Activated CD4-positive, alpha-beta T cell treated with anti-CD3 and anti-CD28 coated beads for 4 hours (primary cell): ENCODE results near the gene FBXO39.
"Not testable (repeated sequence)": the region's sequence is repeated elsewhere in the genome, so short reads cannot be mapped to it uniquely, and the experiment has no call there.

ENCODE experiments used
- DNase-seq, 2 donors: peaks; one replicate each; pipeline ENCODE4 v3.0.0-alpha.2; 2020

The FBXO39 gene

DNA sequence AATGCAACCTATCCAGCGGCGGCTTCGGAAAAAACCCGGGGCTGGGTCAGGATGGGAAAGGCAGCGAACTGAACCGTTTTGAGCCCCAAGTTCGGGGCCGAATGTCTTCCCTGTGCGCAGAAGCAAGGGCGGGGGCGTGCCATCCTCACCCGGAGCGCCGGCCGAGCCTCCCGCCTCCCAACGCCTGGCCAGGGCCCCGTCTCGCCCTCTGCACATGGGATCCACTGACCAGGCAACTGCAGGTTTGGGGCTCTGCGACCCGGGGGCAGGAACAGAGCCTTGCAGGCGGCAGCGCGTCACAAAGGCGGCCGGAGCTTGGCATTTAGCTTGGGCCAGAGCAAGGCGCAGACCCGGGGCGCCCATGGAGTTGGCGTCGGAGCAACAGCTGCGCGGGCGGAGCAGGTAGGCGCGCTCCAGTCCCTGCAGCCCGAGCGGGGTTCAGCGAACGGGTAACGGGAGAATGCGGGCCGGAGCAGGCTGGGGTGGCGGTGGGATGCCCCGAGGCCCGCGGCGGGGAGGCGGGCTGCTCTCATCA, at the start of gene FBXO39:
TSS of gene FBXO39 (plus strand) at position 345 of the 535 bp plus-strand sequence. CDS start 3,654 bp downstream, outside the sequence.
- no peak for DNase-seq

DNA sequence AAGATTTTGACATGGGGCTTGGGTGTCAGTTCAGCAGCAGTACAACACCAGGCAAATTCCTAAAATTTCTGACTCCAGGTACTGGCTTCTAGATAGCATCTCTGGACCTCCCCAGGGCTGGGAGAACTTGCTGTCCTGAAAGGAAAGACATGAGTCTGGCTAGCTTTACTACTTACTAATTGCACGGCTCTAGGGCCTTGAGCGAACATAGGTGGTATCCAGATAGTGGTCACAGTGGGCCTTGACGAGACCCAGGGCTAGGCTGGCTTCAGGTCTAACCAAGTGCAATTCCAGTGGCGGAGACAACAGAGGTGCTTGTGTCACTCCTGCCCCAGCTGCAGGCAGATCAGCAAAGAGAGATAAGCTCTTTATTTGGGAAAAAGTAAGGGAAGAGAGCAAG, 46.5 kb upstream of the FBXO39 start:
- no peak for DNase-seq

DNA sequence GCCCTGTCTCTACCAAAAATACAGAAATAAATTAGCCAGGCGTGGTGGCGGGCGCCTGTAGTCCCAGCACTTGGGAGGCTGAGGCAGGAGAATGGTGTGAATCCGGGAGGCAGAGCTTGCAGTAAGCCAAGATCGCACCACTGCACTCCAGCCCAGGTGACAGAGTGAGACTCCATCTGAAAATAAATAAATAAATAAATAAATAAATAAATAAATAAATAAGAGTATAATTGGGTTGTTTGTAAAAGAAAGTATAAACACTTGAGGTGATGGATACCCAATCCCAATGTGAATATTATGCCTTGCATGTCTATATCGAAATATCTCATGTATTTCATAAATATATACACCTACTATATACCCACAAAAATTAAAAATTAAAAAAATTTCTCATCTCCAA, 29.4 kb upstream of the FBXO39 start:
- not testable (repeated sequence) for DNase-seq

DNA sequence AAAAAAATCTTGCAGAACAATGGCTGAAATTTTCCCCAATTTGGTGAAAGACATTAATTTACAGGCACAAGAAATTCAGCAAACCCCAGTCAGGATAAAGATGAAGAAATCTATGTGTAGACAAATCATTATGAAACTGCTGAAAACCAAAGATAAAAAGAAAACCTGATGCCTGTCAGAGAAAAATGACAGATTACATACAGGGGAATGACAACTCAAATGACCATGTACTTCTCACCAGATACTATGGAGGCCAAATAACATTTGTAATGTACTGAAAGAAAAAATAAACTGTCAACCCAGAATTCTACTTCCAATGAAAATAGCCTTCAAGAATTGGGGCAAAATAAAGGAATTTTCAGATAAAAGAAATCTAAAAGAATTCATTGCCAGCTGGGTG, 27.4 kb upstream of the FBXO39 start:
- no peak for DNase-seq

DNA sequence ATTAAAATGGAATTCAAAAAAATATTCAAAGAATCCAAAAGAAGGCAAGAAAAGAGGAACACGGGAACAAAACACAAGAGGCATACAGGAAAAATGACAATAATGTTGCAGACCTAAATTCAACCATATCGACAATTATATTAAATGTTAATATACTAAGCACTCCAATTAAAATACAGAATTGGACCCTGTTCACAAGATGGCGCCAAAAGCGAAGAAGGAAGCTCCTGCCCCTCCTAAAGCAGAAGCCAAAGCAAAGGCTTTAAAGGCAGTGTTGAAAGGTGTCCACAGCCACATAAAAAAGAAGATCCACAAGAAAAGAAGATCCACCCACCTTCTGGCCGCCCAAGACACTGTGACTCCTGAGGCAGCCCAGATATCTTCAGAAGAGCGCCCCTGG, 26.5 kb upstream of the FBXO39 start:
- no peak for DNase-seq

DNA sequence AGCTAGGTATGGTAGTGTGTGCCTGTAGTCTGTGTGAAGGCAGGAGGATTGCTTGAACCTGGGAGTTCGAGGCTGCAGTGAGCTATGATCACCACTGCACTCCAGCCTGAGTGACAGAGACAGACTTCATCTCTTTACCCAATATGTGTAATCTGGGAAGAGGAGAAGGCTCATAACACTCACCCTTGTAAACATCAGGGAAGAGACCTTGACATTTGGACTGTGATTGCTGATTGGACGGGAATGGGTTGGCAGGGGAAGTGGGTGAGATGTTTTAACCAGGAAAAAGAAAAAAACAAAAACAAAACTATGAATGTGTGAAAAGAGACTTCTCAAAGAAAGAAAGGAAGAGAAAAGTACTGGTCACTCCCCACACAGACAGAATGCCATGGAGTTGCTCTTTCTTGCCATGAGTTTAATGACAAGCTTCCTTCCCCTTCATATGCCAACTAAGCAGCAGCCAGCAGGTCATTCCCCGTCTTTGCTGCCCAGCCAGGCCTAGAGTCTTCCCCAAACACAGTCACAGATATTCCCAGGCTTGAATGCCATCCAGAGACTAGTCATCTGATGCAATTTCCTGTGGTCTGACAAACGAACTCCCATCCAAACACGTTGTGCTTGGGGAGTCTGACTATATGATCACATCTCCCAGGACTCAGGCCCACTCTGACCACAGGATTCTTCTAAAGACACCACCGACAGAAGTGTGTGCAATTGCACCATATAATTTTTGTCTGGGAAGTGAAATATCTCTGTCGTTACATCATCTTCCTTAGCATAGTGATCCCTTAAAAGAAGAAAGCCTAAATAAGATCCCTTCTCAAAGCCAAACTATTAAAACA, 23.7 kb upstream of the FBXO39 start:
- DNase-seq = no peak

DNA sequence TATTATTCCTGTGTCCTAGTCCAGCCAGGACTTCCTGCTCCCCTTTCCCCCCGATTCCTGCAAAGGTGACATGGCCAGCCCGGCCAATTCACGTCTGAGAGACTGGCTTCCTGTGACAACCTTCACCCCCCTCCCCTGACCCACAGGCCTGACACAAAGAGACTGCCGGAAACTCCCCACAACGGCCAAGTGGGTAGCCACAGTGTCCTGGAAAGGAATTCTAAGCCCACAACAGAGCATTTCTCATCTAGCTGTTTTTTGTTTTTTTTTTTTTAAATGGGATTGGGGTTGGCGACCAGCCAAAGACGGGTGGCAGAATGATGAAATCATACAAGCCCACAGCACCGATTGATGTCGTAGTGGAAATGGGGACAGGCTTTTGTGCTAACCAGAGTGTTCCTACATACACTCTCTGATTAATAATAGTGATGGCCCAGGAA, 23.0 kb upstream of the FBXO39 start:
- peak in 1 of 2 donors; percentile 49 for DNase-seq

DNA sequence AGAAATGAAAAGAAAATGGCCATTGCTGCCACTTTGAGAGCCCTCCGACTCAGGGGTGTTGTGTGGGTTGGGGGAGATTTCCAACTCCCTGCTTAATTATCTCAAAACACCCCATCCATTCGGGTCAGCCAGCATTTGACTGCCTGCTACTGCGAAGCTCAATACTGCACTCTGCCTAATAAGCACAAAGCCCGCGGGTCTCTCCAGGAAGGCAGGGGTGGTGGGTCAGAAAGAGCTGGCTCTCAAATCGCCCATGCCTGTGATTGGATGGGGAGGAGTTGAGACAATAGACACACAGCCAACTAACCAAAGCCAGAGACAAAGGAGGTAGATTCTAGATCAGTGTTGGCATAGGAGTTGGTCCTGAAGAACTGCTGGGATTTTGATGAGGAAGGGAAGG, 22.5 kb upstream of the FBXO39 start:
- DNase-seq = no peak

DNA sequence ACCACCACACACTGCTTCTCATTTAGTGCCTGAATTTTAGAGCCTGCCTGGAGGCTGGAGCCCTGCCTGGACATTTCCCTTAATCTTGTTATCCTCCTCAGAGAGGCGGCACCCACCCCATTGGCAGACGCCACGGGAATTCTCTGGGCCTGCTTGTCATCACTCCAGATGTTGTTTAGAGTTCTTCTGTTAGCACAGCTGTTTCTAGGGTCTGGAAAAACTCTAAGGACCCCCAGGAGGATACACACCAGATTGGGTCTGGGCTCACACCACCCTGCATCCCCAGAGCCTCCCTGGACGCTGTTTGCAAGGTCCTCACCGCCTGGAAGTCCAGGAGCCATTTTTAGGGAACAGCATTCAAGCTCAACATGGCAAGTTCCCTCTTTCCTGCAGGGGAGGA, 20.7 kb upstream of the FBXO39 start:
- no peak for DNase-seq

DNA sequence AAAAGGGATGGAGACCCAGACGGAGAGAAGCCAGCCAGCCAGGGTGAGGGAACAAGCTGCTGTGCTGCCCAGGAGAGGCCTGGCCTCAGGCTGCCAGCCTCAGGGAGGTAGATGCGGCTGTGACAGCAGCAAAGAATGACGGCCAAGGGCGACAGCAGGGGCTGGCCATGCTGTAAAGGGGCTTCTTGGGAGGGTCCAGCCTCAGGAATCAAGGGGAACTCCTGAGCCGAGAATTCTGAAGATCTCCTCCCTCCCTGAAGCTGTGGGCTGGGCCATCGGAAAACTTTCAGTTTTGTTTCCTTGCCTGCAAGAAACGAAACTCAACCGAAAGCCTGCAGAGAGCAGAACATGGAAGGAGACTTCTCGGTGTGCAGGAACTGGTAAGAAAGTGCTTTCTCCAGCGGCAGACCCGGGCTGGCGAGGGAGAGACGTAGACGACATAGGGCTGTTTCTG, 20.3 kb upstream of the FBXO39 start, which contains the start of gene XAF1:
TSS of gene XAF1 (plus strand) at position 316 of the 454 bp plus-strand sequence. CDS start at position 349, 33 bp downstream.
- DNase-seq = peak; percentile 51 to 52

DNA sequence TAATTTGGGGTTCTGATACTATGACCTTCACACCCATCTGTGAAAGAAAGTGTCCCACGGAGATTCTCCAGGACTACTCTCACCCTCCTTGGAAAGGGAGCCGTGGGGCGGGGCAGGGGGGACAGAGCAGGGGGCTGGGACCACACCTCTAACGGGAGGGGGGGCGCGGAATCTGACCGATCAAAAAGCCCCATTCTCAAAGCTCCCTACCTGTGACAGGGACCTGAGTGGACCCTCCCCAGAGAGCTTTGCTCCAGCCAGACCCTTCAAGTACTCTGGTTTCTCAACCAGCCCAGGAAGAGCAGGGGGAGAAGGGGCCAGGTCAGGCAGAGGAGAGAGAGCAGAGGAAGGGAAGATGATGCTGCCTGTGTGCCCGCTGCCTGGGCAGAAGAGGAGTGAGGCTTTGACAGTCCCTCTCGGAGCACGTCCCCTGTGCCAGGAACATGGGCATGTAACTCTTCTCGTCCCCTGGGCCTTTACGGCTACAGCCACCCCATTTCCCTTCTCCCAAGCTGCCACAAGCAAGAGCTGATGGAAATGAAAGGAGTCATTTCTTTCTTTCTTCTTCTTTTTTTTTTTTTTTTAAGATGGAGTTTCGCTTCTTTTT, 19.5 kb upstream of the FBXO39 start:
- no peak for DNase-seq

DNA sequence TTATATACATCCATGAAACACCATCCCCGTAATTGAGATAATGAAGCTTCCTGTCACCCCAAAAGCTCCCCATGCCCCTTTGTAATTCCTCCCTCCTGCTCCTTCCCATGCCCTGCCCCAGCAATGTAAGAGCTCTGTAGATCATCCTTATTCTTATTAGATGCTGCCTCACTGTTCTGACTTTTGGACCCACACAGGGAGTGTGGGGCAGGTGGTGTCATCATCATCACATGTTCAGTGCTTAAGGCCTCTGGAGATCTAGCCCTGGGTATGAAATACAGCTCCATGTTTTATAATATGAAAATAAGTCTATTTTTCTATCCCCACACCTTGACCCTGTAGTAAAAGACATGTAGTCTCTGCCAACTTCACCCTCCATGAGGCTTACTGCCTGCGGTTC, 18.3 kb upstream of the FBXO39 start:
- no peak for DNase-seq

DNA sequence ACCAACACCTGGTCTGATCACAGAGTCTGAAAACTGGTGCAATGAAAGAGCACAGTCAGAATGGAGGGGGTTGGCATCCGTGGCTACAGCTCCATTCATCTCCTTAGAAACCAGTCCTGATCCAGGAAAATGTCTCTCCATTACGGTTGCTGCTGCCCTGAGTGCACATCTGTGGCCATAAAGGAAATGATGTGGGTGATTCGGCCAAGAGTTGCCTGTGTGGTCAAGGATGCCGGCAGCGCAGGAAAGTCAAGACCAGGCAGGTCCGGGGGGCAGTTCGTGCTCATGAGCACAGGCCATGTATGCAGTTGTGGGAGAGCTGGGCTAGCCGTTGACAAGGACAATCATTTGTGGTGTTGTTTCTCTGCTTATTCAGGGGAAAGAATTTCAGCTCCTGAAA, 14.2 kb upstream of the FBXO39 start:
- DNase-seq = no peak

DNA sequence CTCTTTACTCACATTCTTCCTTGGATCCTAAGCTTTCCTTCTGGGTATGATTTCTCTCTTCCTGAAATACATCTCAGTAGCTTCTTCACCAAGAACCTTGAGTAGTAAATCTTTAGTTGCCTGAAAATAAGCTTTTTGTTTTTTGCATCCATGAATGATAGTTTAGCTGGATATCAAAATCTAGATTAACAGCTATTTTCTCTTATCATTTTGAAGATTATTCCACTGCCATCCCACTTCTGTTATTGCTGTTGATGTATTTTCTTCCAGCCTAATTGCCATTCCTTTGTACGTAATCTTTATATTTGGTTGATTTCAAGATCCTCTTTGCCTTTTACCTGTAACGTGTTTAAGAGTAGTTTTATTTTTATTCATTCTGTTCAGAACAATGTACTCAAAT, 7.6 kb upstream of the FBXO39 start:
- no peak for DNase-seq

DNA sequence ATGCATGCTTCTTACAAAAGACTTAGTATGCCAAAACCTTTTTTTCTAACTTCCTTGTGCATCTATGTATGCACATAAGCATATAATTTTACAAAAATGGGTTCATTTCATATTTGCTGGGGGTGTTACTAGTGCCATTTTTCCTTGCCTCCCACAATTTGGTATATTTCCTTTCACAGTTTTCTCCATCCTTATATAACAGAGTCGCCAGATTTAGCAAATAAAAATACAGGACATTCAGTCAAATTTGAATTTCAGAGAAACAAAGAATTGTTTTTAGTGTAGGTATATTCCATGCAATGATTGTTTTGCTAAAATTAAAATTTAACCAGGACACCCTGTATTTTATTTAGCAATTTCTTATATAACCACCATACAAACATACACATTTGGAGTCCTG, 4.0 kb upstream of the FBXO39 start:
- no peak for DNase-seq

DNA sequence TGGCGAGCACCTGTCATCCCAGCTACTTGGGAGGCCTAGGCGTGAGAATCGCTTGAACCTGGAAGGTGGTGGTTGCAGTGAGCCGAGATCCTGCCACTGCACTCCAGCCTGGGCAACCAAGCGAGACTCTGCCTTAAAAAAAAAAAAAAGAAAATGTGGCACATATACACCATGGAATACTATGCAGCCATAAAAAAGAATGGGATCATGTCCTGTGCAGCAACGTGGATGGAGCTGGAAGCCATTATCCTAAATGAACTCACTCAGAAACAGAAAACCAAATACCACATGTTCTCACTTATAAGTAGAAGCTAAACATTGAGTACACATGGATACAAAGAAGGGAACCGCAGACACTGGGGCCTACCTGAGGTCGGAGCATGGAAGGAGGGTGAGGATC, 1.1 kb upstream of the FBXO39 start:
- DNase-seq = not testable (repeated sequence)

DNA sequence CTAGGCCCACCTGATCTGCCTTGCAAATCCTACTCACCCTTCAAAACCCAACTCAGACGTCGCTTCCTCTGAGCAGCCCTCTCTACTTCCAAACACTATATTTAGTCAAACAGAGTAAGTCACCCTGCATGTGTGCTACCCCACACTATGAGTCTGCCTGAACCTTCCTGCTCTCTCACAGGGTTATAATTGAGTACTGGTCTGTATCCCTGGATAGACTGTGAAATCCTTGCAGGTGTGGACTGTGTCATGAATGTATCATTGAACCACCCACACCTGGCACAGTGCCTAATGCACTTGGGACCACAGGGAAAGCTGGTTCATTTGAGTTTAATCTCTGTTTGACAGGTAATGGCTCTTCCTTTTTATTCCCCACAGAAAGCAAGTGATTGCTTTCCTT, 3.4 kb downstream of the FBXO39 start:
- no peak for DNase-seq

DNA sequence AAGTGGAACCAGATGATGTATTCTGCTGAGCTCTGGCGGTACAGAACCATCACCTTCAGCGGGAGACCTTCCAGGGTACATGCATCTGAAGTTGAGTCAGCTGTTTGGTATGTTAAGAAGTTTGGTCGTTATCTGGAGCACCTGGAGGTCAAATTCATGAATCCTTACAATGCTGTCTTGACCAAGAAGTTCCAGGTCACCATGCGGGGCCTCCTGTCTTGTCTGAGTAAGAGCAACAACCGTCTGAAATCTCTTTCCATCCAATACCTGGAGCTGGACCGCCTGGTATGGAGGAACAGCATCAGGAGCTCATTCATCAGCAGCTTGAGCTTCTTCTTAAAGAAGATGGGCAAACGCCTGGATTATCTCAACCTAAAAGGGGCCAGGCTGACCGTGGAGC, 4.0 kb downstream of the FBXO39 start:
- no peak for DNase-seq

DNA sequence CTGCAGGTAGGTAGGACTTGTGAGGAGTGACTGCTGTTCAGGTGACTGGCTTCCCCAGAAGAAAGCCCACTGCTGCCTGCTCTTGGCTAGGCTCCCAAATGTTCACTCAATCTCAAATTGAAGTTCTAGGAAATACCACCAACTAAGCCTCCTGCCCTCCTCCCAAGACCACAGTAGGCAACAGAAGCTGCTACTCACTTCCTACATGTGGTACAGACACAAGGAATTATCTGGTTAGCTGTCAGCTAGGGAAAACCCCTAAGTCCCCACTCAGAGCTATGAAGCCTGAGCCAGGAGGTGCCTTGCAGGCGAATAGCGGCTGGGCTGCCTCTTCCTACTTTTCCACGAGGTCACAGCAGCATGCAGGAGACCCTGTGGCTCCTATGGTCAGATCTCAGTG, 4.9 kb downstream of the FBXO39 start:
- no peak for DNase-seq

DNA sequence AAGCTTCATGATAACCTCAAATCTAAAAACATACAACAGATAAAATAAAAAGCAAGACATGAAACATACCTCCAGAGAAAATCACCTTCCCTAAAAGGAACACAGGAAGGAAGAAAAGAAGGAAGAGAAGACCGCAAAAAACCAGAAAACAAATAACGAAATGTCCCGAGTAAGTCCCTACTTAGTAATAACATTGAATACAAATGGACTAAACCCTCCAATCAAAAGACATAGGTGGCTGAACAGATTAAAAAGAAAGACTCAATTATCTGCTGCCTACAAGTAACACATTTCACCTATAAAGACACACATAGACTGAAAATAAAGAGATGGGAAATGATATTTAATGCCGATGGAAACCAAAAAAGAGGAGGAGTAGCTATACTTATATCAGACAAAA, 6.2 kb downstream of the FBXO39 start:
- no peak for DNase-seq

DNA sequence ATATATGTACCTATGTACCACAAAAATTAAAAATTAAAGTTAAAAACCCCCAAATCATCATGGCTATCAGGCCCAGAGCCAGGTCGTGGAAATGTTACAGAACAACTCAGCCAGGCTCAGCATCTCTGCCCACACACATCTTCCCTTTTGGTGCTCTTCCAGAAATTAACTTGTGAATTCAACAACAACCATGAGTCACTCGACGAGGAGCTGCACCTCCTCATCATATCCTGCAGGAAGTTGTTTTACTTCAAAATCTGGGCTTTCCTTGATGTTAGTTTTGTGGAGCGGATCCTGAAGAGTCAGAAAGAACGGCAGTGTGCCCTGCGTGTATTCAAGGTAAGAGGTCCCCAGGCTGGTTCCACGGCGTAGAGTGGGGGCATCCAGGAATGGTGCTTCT, 10.6 kb downstream of the FBXO39 start:
- DNase-seq = no peak

DNA sequence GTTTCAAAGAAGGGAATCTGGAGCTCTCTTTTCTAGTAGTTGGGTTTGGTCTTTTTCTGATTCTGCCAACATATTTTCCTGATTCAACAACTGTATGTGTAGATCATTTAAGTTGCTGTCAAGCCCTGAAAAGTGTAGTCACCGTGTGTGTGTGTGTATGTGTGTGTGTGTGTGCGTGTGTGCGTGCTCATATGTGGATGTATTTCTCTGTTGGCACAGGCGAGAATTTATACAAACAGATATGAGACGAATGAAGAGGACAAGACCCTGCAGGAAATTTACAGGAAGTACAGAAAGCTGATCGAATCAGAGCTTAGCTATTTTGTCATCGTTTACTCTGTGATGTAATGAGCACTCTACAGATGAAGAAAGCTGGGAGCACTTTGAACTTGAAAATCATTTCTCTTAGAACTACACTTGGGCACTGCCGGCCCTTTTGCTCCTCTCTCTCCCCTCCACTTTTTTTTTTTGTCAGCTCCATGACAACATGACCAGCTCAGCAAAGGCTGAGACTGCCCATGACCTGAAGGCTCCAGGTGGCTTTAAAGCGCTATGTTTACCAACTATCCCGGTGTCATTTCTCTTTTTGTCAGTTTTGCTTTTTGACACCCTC, 11.2 kb downstream of the FBXO39 start:
- no peak for DNase-seq

DNA sequence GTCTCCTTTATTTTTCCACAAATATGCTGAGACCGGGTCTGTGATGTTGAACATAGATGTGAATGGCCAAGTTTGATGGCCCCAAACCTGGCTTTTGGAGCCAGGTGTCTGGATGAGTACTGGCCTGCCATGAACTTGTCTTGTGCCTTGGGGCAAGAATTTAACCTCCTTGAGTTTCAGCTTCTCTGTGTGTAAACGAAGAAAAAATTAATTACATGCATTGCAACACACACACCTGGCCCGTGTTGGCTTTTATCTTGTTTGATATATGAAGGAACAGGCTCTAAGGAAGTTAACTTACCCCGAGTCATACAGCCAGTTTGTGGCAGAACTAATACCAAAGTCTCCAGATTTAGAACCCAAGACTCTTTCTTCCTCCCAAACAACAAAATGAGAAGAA, 13.1 kb downstream of the FBXO39 start:
- no peak for DNase-seq
